HepG2 (cell line): Measurements from ENCODE around the gene PRM2. TPM values are rescaled to one million over a fixed set of nuclear protein-coding genes. Genes with fewer than 3 reads are reported as not detected.

Experiments used
- AKNA ChIP-seq: sonication (generic); formaldehyde crosslinking; IDR thresholded peaks from 2 replicates; pipeline ENCODE4 v1.4.0; 2020; ENCODE audit warnings: missing genetic modification reagents, borderline replicate concordance
- DMTF1 ChIP-seq: sonication (generic); formaldehyde crosslinking; IDR thresholded peaks from 2 replicates; pipeline ENCODE4 v1.4.0; 2020; ENCODE audit warnings: mild to moderate bottlenecking, missing genetic modification reagents
- KDM1A ChIP-seq: IDR thresholded peaks from 2 replicates; pipeline ENCODE4 v1.6.1; 2016; ENCODE audit warnings: missing compliant biosample characterization
- MATR3 ChIP-seq: sonication (generic); formaldehyde crosslinking; IDR thresholded peaks from 2 replicates; pipeline ENCODE4 v1.4.0; 2020; ENCODE audit warnings: missing genetic modification reagents
- MLLT10 ChIP-seq: sonication (generic); formaldehyde crosslinking; IDR thresholded peaks from 2 replicates; pipeline ENCODE4 v1.4.0; 2020; ENCODE audit warnings: missing genetic modification reagents
- MYPOP ChIP-seq: sonication (generic); formaldehyde crosslinking; IDR thresholded peaks from 2 replicates; pipeline ENCODE4 v1.8.1; 2023; ENCODE audit warnings: mild to moderate bottlenecking, moderate library complexity, missing genetic modification reagents
- NFIC ChIP-seq: IDR thresholded peaks from 2 replicates; pipeline ENCODE4 v1.6.1; 2012; ENCODE audit warnings: mild to moderate bottlenecking, low read length, inconsistent platforms
- PBX2 ChIP-seq: IDR thresholded peaks from 2 replicates; pipeline ENCODE4 v1.6.1; 2016; ENCODE audit warnings: control low read depth
- SP5 ChIP-seq: IDR thresholded peaks from 2 replicates; pipeline ENCODE4 v1.6.1; 2016; ENCODE audit warnings: low read depth, borderline replicate concordance
- TFAP4 ChIP-seq: sonication (generic); IDR thresholded peaks from 2 replicates; pipeline ENCODE4 v1.6.1; 2016; ENCODE audit warnings: low read depth, borderline replicate concordance
- ZNF280D ChIP-seq: sonication (generic); formaldehyde crosslinking; IDR thresholded peaks from 2 replicates; pipeline ENCODE4 v1.5.1; 2020; ENCODE audit warnings: mild to moderate bottlenecking, missing genetic modification reagents
- ZNF441 ChIP-seq: sonication (generic); formaldehyde crosslinking; IDR thresholded peaks from 2 replicates; pipeline ENCODE4 v1.7.0; 2021; ENCODE audit warnings: missing genetic modification reagents, borderline replicate concordance
- ZNF790 ChIP-seq: sonication (generic); formaldehyde crosslinking; IDR thresholded peaks from 2 replicates; pipeline ENCODE4 v1.8.0; 2022; ENCODE audit warnings: missing genetic modification reagents, mild to moderate bottlenecking, borderline replicate concordance
- ZNF878 ChIP-seq: sonication (generic); formaldehyde crosslinking; IDR thresholded peaks from 2 replicates; pipeline ENCODE4 v1.8.1; 2023; ENCODE audit warnings: mild to moderate bottlenecking, missing genetic modification reagents, moderate library complexity
- polyA plus RNA-seq, 8 experiments: library from polyadenylated mRNA; depleted of rRNA in 3 of 8; stranded (reverse) in 7 of 8; unstranded in 1 of 8; fragments of >200 nt; fragmentation: Illumina TruSeq in 4 of 8; extraction: Trizol in 4 of 8; gene quantifications; 2 replicates each; pipeline versions ENCODE4 v1.2.1 to v1.2.3, GENCODE V29; 2011 to 2016; ENCODE audit warnings: low read depth in 4 of 8, missing spikeins in 1 of 8, mixed read lengths in 1 of 8; ENCODE audit not compliant: insufficient read depth in 1 of 8
- total RNA-seq, 5 experiments: library from RNA; depleted of rRNA; stranded (reverse); fragments of >200 nt; fragmentation: Illumina TruSeq; extraction: Trizol; gene quantifications; 2 replicates each; pipeline ENCODE4 v1.2.3, GENCODE V29; 2016; ENCODE audit warnings: low read depth in 1 of 5

PRM2 gene
- total and polyA plus RNA-seq, 2 of the 13 experiments (the other 11 are each of a cell fraction or from before 2014, with no cell fraction given) = 0.54 TPM; not detected in 1

- TF ChIP-seq ZNF790 (CRISPR knock-in tag) (no peak), ZNF280D (CRISPR knock-in tag) (peak; percentile 14; the same call in 1 of the 2 replicates), KDM1A (CRISPR knock-in tag) (0 out of 2 replicates have a peak, but pooled peaks have one; percentile 19), SP5 (CRISPR knock-in tag) (no peak), MLLT10 (CRISPR knock-in tag) (no peak), MATR3 (CRISPR knock-in tag) (no peak), AKNA (0 out of 2 replicates have a peak, but pooled peaks have one; percentile 36), MYPOP (CRISPR knock-in tag) (no peak; the same call in 1 of the 2 replicates), NFIC (peak; percentile 57; the same call in 1 of the 2 replicates), ZNF441 (CRISPR knock-in tag) (peak; percentile 40; the same call in 1 of the 2 replicates), PBX2 (CRISPR knock-in tag) (peak; percentile 83), ZNF878 (CRISPR knock-in tag) (peak; percentile 89), TFAP4 (no peak), DMTF1 (CRISPR knock-in tag) (0 out of 2 replicates have a peak, but pooled peaks have one; percentile 15)
Measured at GRCh38 chr16:11296706-11297491, 20.6 kb upstream of the PRM2 start (continued).
